ENCODE data around the gene MAN2A1. TPM values are rescaled to one million over a fixed set of nuclear protein-coding genes. Genes with fewer than 3 reads are reported as not detected.

Gene MAN2A1
- total and polyA plus RNA-seq, 2 experiments from 2014 or later = 4.4 to 8.6 TPM

GRCh38 chr5:109753279-109753678 lies 63.6 kb downstream of the MAN2A1 start:
- Histone ChIP-seq H3K4me3 (no peak overlapping the region), H3K27me3 (no peaks in the 10 kb centered on the region), H3K36me3 (no peaks in the 10 kb centered on the region), H3K4me1 (ENCODE audit: low read depth) (peaks cover 5% of the 10 kb centered on the region), H3K27ac (no peak overlapping the region), H3K9me3 (ENCODE audit: low read depth) (no peaks in the 10 kb centered on the region)
- no peak for TF ChIP-seq CTCF (IDR thresholded peaks at IDR 0.05; ENCODE audit: low read depth, low read length)
- DNase-seq (ENCODE audit: low read depth in 1 of 2, low spot score in 1 of 2) = no peak

- DNase-seq (ENCODE audit: low read depth in 1 of 2, low spot score in 1 of 2) = no peak
- no peaks in the 10 kb centered on the region for H3K9me3 ChIP-seq (ENCODE audit: low read depth)
- no peak for TF ChIP-seq CTCF (IDR thresholded peaks at IDR 0.05; ENCODE audit: low read depth, low read length)
- no peak overlapping the region for H3K27ac ChIP-seq
- no peaks in the 10 kb centered on the region for H3K36me3 ChIP-seq
- H3K4me1 ChIP-seq (ENCODE audit: low read depth) = peaks cover 5% of the 10 kb centered on the region
- no peak overlapping the region for H3K4me3 ChIP-seq
- no peaks in the 10 kb centered on the region for H3K27me3 ChIP-seq
These were observed 64.6 kb downstream of the MAN2A1 start for GRCh38 chr5:109754319-109754718.

GRCh38 chr5:109755761-109756160 lies 66.0 kb downstream of the MAN2A1 start:
- Histone ChIP-seq H3K27ac (no peak overlapping the region), H3K27me3 (no peaks in the 10 kb centered on the region), H3K4me3 (no peak overlapping the region), H3K9me3 (ENCODE audit: low read depth) (no peaks in the 10 kb centered on the region), H3K36me3 (no peaks in the 10 kb centered on the region), H3K4me1 (ENCODE audit: low read depth) (peaks cover 5% of the 10 kb centered on the region)
- no peak for TF ChIP-seq CTCF (IDR thresholded peaks at IDR 0.05; ENCODE audit: low read depth, low read length)
- no peak for DNase-seq (ENCODE audit: low read depth in 1 of 2, low spot score in 1 of 2)

- H3K36me3 ChIP-seq = no peaks in the 10 kb centered on the region
- no peak overlapping the region for H3K27ac ChIP-seq
- no peaks in the 10 kb centered on the region for H3K9me3 ChIP-seq (ENCODE audit: low read depth)
- no peak for TF ChIP-seq CTCF (IDR thresholded peaks at IDR 0.05; ENCODE audit: low read depth, low read length)
- DNase-seq (ENCODE audit: low read depth in 1 of 2, low spot score in 1 of 2) = no peak
- peaks cover 5% of the 10 kb centered on the region for H3K4me1 ChIP-seq (ENCODE audit: low read depth)
- no peaks in the 10 kb centered on the region for H3K27me3 ChIP-seq
- H3K4me3 ChIP-seq = no peak overlapping the region
These were observed 66.9 kb downstream of the MAN2A1 start for GRCh38 chr5:109756543-109757185.

GRCh38 chr5:109757490-109757889 lies 67.8 kb downstream of the MAN2A1 start:
- Histone ChIP-seq H3K4me1 (ENCODE audit: low read depth) (peaks cover 5% of the 10 kb centered on the region), H3K27me3 (no peaks in the 10 kb centered on the region), H3K27ac (no peak overlapping the region), H3K36me3 (no peaks in the 10 kb centered on the region), H3K9me3 (ENCODE audit: low read depth) (no peaks in the 10 kb centered on the region), H3K4me3 (no peak overlapping the region)
- no peak for TF ChIP-seq CTCF (IDR thresholded peaks at IDR 0.05; ENCODE audit: low read depth, low read length)
- no peak for DNase-seq (ENCODE audit: low read depth in 1 of 2, low spot score in 1 of 2)
